ENCODE data around the gene CADM4.

Gene CADM4

DNA sequence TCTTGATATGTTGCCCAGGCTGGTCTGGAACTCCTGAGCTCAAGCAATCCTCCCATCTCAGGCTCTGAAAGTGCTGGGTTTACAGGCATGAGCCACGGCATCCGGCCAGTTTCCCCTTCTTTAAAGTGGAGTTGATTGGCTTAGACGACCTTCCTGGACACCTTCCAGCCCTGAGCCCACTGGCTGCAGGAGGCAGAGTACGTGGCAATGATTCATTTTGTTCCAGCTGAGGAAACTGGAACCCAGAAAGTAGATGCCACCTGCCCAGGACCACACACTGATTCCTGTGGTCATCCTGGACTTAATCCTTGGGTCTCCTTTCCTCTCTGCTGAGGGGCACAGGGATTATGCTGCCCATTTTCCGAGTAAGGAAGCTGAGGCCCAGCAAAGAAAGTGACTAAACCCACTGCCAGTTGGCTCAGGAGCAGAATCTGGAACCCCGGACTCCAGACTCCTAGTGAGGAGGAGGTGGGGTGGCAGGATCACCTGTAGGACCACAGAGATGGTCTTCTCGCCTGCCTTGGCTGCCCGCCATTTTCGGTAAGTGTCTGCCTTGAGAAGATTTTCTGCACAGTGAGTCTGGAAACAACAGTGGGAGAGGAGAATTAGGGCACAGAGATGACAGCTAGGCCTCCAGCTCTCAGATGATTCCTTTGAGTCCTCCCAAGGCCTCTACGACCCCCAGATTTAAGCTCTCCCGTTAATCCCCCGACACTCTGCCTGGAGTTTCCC is 65.1 kb downstream of the CADM4 start:
- ChIA-PET POLR2A (no interaction called here), CTCF (interaction anchor here (1.3 to 10.4 kb wide), 5 partner anchors 10 to 39 kb away, joined by 5 to 97 read pairs (median 6); no protein-coding TSS in a partner anchor)
- TF ChIP-seq, protein P1, sequence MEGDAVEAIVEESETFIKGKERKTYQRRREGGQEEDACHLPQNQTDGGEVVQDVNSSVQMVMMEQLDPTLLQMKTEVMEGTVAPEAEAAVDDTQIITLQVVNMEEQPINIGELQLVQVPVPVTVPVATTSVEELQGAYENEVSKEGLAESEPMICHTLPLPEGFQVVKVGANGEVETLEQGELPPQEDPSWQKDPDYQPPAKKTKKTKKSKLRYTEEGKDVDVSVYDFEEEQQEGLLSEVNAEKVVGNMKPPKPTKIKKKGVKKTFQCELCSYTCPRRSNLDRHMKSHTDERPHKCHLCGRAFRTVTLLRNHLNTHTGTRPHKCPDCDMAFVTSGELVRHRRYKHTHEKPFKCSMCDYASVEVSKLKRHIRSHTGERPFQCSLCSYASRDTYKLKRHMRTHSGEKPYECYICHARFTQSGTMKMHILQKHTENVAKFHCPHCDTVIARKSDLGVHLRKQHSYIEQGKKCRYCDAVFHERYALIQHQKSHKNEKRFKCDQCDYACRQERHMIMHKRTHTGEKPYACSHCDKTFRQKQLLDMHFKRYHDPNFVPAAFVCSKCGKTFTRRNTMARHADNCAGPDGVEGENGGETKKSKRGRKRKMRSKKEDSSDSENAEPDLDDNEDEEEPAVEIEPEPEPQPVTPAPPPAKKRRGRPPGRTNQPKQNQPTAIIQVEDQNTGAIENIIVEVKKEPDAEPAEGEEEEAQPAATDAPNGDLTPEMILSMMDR (IDR thresholded peaks at IDR 0.05; ENCODE audit: control extremely low read depth, extremely low read depth, low read depth, missing control alignments): no peak
- DNase-seq (ENCODE audit: extremely low spot score): no peak

Data from GM10248 (cell line).